SK-N-SH treated with all-trans-retinoic acid at 6 μM for 48 hours (cell line): Measurements from ENCODE around the gene PAMR1.

Experiments
- ATAC-seq: fragments of 200-7000 bp; cut with Tn5 transposase; 3 replicates; pipeline ENCODE4 v1.9.1; 2020; ENCODE audit warnings: mild to moderate bottlenecking, moderate library complexity
- ARNTL ChIP-seq: fragments of 450-650 bp; formaldehyde crosslinking; IDR thresholded peaks from 2 replicates; pipeline ENCODE4 v1.5.0; 2020; ENCODE audit warnings: low read depth, mild to moderate bottlenecking, moderate library complexity, borderline replicate concordance
- BACH2 ChIP-seq: fragments of 250-450 bp; sonication (Bioruptor Pico); IDR thresholded peaks from 2 replicates; pipeline ENCODE4 v1.9.0; 2021; ENCODE audit warnings: mild to moderate bottlenecking, borderline replicate concordance
- CREB5 ChIP-seq: fragments of 250-450 bp; sonication (Bioruptor Pico); IDR thresholded peaks from 2 replicates; pipeline ENCODE4 v1.5.1; 2020; ENCODE audit warnings: low read depth, mild to moderate bottlenecking, moderate library complexity
- CSDC2 ChIP-seq: fragments of 250-450 bp; sonication (Bioruptor Pico); IDR thresholded peaks from 2 replicates; pipeline ENCODE4 v1.5.0; 2020; ENCODE audit warnings: mild to moderate bottlenecking, moderate library complexity
- CSRNP3 ChIP-seq: fragments of 250-450 bp; sonication (Bioruptor Pico); IDR thresholded peaks from 2 replicates; pipeline ENCODE4 v1.5.1; 2021; ENCODE audit warnings: mild to moderate bottlenecking, moderate library complexity
- ESRRG ChIP-seq: fragments of 250-450 bp; sonication (Bioruptor Pico); IDR thresholded peaks from 2 replicates; pipeline ENCODE4 v1.6.1; 2021; ENCODE audit warnings: mild to moderate bottlenecking
- GLIS3 ChIP-seq: fragments of 250-450 bp; sonication (Bioruptor Pico); IDR thresholded peaks from 2 replicates; pipeline ENCODE4 v1.5.0; 2020; ENCODE audit warnings: mild to moderate bottlenecking, moderate library complexity
- OSR1 ChIP-seq: fragments of 250-450 bp; sonication (Bioruptor Pico); IDR thresholded peaks from 2 replicates; pipeline ENCODE4 v1.8.0; 2022; ENCODE audit warnings: moderate library complexity, mild to moderate bottlenecking, inconsistent platforms
- PATZ1 ChIP-seq: fragments of 250-450 bp; sonication (Bioruptor Pico); IDR thresholded peaks from 2 replicates; pipeline ENCODE4 v1.8.0; 2020; ENCODE audit warnings: mild to moderate bottlenecking, moderate library complexity, borderline replicate concordance
- POU6F1 ChIP-seq: fragments of 250-450 bp; sonication (Bioruptor Pico); IDR thresholded peaks from 2 replicates; pipeline ENCODE4 v1.8.0; 2021; ENCODE audit warnings: low read depth, mild to moderate bottlenecking, moderate library complexity, borderline replicate concordance
- PPARA ChIP-seq: fragments of 250-450 bp; sonication (Bioruptor Pico); IDR thresholded peaks from 2 replicates; pipeline ENCODE4 v1.5.0; 2020; ENCODE audit warnings: mild to moderate bottlenecking, borderline replicate concordance
- RARB ChIP-seq: fragments of 250-450 bp; sonication (Bioruptor Pico); IDR thresholded peaks from 2 replicates; pipeline ENCODE4 v1.8.0; 2021; ENCODE audit warnings: mild to moderate bottlenecking, moderate library complexity
- SNAI2 ChIP-seq: fragments of 250-450 bp; sonication (Bioruptor Pico); IDR thresholded peaks from 2 replicates; pipeline ENCODE4 v1.5.0; 2020; ENCODE audit warnings: mild to moderate bottlenecking, moderate library complexity
- TCF4 ChIP-seq: fragments of 250-450 bp; sonication (Bioruptor Pico); IDR thresholded peaks from 2 replicates; pipeline ENCODE4 v1.8.0; 2021; ENCODE audit warnings: mild to moderate bottlenecking, moderate library complexity, borderline replicate concordance
- TOX ChIP-seq: fragments of 250-450 bp; sonication (Bioruptor Pico); IDR thresholded peaks from 2 replicates; pipeline ENCODE4 v1.8.0; 2021; ENCODE audit warnings: mild to moderate bottlenecking, moderate library complexity, borderline replicate concordance
- TSHZ2 ChIP-seq: fragments of 250-450 bp; sonication (Bioruptor Pico); IDR thresholded peaks from 2 replicates; pipeline ENCODE4 v1.5.0; 2020; ENCODE audit warnings: mild to moderate bottlenecking, moderate library complexity
- ZC3H10 ChIP-seq: fragments of 250-450 bp; sonication (Bioruptor Pico); IDR thresholded peaks from 2 replicates; pipeline ENCODE4 v1.5.1; 2021; ENCODE audit warnings: mild to moderate bottlenecking, moderate library complexity
- ZFP3 ChIP-seq: fragments of 250-450 bp; sonication (Bioruptor Pico); IDR thresholded peaks from 2 replicates; pipeline ENCODE4 v1.5.0; 2020; ENCODE audit warnings: mild to moderate bottlenecking, moderate library complexity
- ZFP30 ChIP-seq: fragments of 450-650 bp; formaldehyde crosslinking; IDR thresholded peaks from 2 replicates; pipeline ENCODE4 v1.5.0; 2022; ENCODE audit warnings: mild to moderate bottlenecking, moderate library complexity
- ZNF565 ChIP-seq: fragments of 450-650 bp; formaldehyde crosslinking; conservative IDR thresholded peaks from 2 replicates; pipeline ENCODE4 v1.5.0; 2020; ENCODE audit warnings: low read depth, mild to moderate bottlenecking, moderate library complexity
- ZNF70 ChIP-seq: fragments of 450-650 bp; formaldehyde crosslinking; IDR thresholded peaks from 2 replicates; pipeline ENCODE4 v1.5.0; 2020; ENCODE audit warnings: mild to moderate bottlenecking, moderate library complexity
- ZNF8 ChIP-seq: fragments of 450-650 bp; formaldehyde crosslinking; IDR thresholded peaks from 2 replicates; pipeline ENCODE4 v1.5.0; 2020; ENCODE audit warnings: mild to moderate bottlenecking, moderate library complexity

The PAMR1 gene

GRCh38 chr11:35500744-35501143 is 24.7 kb downstream of the PAMR1 start:
- no peak for ATAC-seq
- TF ChIP-seq BACH2 (CRISPR knock-in tag) = no peak

- no peak for ATAC-seq
- TF ChIP-seq ZNF565 = no peak
- no peak for TF ChIP-seq CSDC2 (CRISPR knock-in tag)
- TF ChIP-seq OSR1 (CRISPR knock-in tag) = no peak
- TF ChIP-seq PATZ1 = no peak
- TF ChIP-seq ESRRG = no peak
- no peak for TF ChIP-seq ARNTL (CRISPR knock-in tag)
- TF ChIP-seq SNAI2 (CRISPR knock-in tag) = no peak
- TF ChIP-seq TOX (CRISPR knock-in tag) = no peak
- no peak for TF ChIP-seq ZNF70 (CRISPR knock-in tag)
- no peak for TF ChIP-seq ZC3H10 (CRISPR knock-in tag)
- no peak for TF ChIP-seq RARB (CRISPR knock-in tag)
- TF ChIP-seq POU6F1 (CRISPR knock-in tag) = no peak
- TF ChIP-seq BACH2 (CRISPR knock-in tag) = no peak
- TF ChIP-seq ZNF8 = no peak
- no peak for TF ChIP-seq PPARA (CRISPR knock-in tag)
- TF ChIP-seq TSHZ2 (CRISPR knock-in tag) = no peak
- no peak for TF ChIP-seq CREB5 (CRISPR knock-in tag)
- TF ChIP-seq, all 23 proteins: peak for 0
These were observed 29.0 kb downstream of the PAMR1 start for GRCh38 chr11:35496416-35496815.

GRCh38 chr11:35494957-35495490 is 30.4 kb downstream of the PAMR1 start:
- no peak for ATAC-seq

More at GRCh38 chr11:35494957-35495490, 30.4 kb downstream of the PAMR1 start:
- TF ChIP-seq GLIS3 (CRISPR knock-in tag) (no peak), ZFP30 (CRISPR knock-in tag) (no peak), TCF4 (no peak), POU6F1 (CRISPR knock-in tag) (no peak), SNAI2 (CRISPR knock-in tag) (no peak), ARNTL (CRISPR knock-in tag) (no peak), RARB (CRISPR knock-in tag) (no peak), CSRNP3 (no peak), PPARA (CRISPR knock-in tag) (no peak), ZNF565 (no peak), TOX (CRISPR knock-in tag) (no peak), ZFP3 (no peak)
- TF ChIP-seq, all 23 proteins: peak for 0
